ENCODE results near the gene NR1D1. TPM values are rescaled to one million over a fixed set of nuclear protein-coding genes. Genes with fewer than 3 reads are reported as not detected.

Gene NR1D1
- polyA plus RNA-seq, 1 donor (not counting 4 experiments of a cell fraction or from before 2014, with no cell fraction given): 1.0 TPM

DNA sequence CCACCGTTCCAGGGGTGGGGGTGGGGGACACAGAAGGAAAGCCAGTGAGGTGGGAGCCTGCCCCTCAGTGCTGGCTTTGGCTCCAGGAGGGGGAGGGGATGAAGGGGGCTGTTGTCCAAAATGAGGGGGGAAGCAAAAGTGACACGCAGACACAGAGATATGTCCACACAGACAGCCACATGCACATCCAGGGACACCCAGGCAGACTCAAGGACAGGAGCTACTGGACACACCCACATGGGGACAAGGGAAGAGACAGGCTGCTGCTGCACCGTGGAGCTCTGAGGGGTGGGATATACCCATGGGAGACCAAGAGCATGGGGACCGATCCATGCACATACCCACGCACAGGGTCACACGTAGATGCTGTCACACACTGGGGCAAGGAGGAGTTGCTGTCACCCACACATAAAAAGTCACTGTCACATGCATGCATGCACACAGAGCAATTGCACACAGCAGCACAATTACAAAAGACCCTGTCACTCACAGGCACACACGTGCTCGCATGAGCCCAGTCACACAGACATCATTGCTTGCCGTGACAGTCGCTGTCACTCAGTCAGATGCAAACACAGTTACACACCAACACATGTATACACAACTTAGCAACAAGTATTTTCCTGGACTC, 36.4 kb downstream of the NR1D1 start:
- H3K9ac ChIP-seq (ENCODE audit: control insufficient read depth, extremely low read depth, insufficient read depth, low read length): peak overlapping the region; percentile 81
- H3K4me3 ChIP-seq (ENCODE audit: control insufficient read depth in 2 of 3, extremely low read depth in 1 of 3, insufficient read depth in 2 of 3, low read depth in 1 of 3, low read length in 3 of 3): peak overlapping the region; percentile 81 to 89 (median 84)
- H3K9me3 ChIP-seq (ENCODE audit: control insufficient read depth, low read depth, low read length): no peaks in the 10 kb centered on the region
- H3K9me1 ChIP-seq (ENCODE audit: control insufficient read depth, extremely low read depth, insufficient read depth, low read length): no peaks in the 10 kb centered on the region
- no peak for TF ChIP-seq EZH2 (IDR thresholded peaks at IDR 0.05; ENCODE audit: low read length)
- TF ChIP-seq, protein P1, sequence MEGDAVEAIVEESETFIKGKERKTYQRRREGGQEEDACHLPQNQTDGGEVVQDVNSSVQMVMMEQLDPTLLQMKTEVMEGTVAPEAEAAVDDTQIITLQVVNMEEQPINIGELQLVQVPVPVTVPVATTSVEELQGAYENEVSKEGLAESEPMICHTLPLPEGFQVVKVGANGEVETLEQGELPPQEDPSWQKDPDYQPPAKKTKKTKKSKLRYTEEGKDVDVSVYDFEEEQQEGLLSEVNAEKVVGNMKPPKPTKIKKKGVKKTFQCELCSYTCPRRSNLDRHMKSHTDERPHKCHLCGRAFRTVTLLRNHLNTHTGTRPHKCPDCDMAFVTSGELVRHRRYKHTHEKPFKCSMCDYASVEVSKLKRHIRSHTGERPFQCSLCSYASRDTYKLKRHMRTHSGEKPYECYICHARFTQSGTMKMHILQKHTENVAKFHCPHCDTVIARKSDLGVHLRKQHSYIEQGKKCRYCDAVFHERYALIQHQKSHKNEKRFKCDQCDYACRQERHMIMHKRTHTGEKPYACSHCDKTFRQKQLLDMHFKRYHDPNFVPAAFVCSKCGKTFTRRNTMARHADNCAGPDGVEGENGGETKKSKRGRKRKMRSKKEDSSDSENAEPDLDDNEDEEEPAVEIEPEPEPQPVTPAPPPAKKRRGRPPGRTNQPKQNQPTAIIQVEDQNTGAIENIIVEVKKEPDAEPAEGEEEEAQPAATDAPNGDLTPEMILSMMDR (optimal IDR thresholded peaks at IDR 0.05 in 1 of 3, IDR thresholded peaks at IDR 0.05 in 1 of 3, conservative IDR thresholded peaks at IDR 0.05 in 1 of 3; ENCODE audit: extremely low read depth in 1 of 3, insufficient read depth in 2 of 3, low read length in 3 of 3): no peak
- no peaks in the 10 kb centered on the region for H3K79me2 ChIP-seq (ENCODE audit: control insufficient read depth, insufficient read depth, low read length)
- H3K36me3 ChIP-seq (ENCODE audit: control insufficient read depth in 2 of 2, extremely low read depth in 1 of 2, insufficient read depth in 2 of 2, low read length in 2 of 2): no peaks in the 10 kb centered on the region
- peaks cover 12% of the 10 kb centered on the region for H3K27me3 ChIP-seq (ENCODE audit: control insufficient read depth, extremely low read depth, insufficient read depth, low read length)
- peak overlapping the region; percentile 89 for H3K4me2 ChIP-seq (ENCODE audit: control insufficient read depth, extremely low read depth, insufficient read depth, low read depth, low read length)
- no peak for DNase-seq (ENCODE audit: low read depth, low spot score)
- no peak overlapping the region for H2AFZ ChIP-seq (ENCODE audit: control insufficient read depth, low read length)
- peaks cover 38% of the 10 kb centered on the region for H3K4me1 ChIP-seq (ENCODE audit: control insufficient read depth, extremely low read depth, insufficient read depth, low read length)
- FAIRE-seq: no peak
- dilution Hi-C loops (cut with MboI; ENCODE audit: extremely low pct_ligation_motif_present, low sequenced_read_pairs): no loop called here
- no peak overlapping the region for H3K27ac ChIP-seq (ENCODE audit: control insufficient read depth, insufficient read depth, low read length)
- no peaks in the 10 kb centered on the region for H4K20me1 ChIP-seq (ENCODE audit: control insufficient read depth, extremely low read depth, insufficient read depth, low read length)

DNA sequence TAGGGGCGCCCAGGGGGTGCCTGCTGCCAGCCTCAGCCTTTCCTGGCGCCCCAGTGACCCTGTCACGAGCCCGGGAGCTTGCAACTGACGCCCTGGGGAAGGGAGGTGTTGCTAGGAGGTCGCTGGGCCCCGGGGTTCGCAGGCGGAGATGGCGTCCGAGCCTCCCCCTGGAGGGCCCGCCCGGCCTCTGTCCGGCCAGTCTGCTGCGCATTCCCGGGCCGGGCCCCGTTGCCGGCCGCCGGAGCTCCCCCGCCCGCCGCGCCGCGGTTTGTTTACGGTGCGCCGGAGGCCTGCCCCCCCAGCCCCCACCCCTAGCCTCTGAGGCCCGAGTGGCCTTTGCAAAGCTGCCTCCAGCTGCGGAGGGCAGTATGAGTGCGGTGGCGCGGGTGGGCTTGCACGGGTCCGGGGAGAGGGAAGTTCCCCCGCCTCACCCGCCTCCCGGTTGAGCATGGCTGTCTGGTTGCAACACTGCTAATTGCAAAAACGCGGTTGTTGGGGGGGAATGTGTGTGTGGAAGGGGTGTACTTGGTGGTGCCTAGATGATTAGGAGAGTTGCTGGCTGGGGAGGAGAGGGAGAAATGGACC, 37.1 kb downstream of the NR1D1 start:
- TF ChIP-seq, protein P1 (optimal IDR thresholded peaks at IDR 0.05 in 1 of 3, IDR thresholded peaks at IDR 0.05 in 1 of 3, conservative IDR thresholded peaks at IDR 0.05 in 1 of 3; ENCODE audit: extremely low read depth in 1 of 3, insufficient read depth in 2 of 3, low read length in 3 of 3): no peak
- TF ChIP-seq EZH2 (IDR thresholded peaks at IDR 0.05; ENCODE audit: low read length): no peak
- no peak for FAIRE-seq
- no peaks in the 10 kb centered on the region for H3K79me2 ChIP-seq (ENCODE audit: control insufficient read depth, insufficient read depth, low read length)

More for the DNA sequence above, 37.1 kb downstream of the NR1D1 start:
- Histone ChIP-seq H2AFZ (ENCODE audit: control insufficient read depth, low read length) (peak overlapping the region; percentile 79), H3K4me2 (ENCODE audit: control insufficient read depth, extremely low read depth, insufficient read depth, low read depth, low read length) (peak overlapping the region; percentile 89), H3K9me1 (ENCODE audit: control insufficient read depth, extremely low read depth, insufficient read depth, low read length) (no peaks in the 10 kb centered on the region), H3K27me3 (ENCODE audit: control insufficient read depth, extremely low read depth, insufficient read depth, low read length) (peaks cover 12% of the 10 kb centered on the region), H3K36me3 (ENCODE audit: control insufficient read depth in 2 of 2, extremely low read depth in 1 of 2, insufficient read depth in 2 of 2, low read length in 2 of 2) (no peaks in the 10 kb centered on the region), H3K9ac (ENCODE audit: control insufficient read depth, extremely low read depth, insufficient read depth, low read length) (peak overlapping the region; percentile 81), H3K27ac (ENCODE audit: control insufficient read depth, insufficient read depth, low read length) (no peak overlapping the region), H3K9me3 (ENCODE audit: control insufficient read depth, low read depth, low read length) (no peaks in the 10 kb centered on the region), H4K20me1 (ENCODE audit: control insufficient read depth, extremely low read depth, insufficient read depth, low read length) (no peaks in the 10 kb centered on the region), H3K4me1 (ENCODE audit: control insufficient read depth, extremely low read depth, insufficient read depth, low read length) (peaks cover 31% of the 10 kb centered on the region), H3K4me3 (ENCODE audit: control insufficient read depth in 2 of 3, extremely low read depth in 1 of 3, insufficient read depth in 2 of 3, low read depth in 1 of 3, low read length in 3 of 3) (peak overlapping the region; percentile 81 to 89 (median 84))
- DNase-seq (ENCODE audit: low read depth, low spot score): no peak
- dilution Hi-C loops (cut with MboI; ENCODE audit: extremely low pct_ligation_motif_present, low sequenced_read_pairs): no loop called here
